GM21576 (cell line): Measurements from ENCODE around the gene PACRG.

ENCODE experiments used
- ATAC-seq: cut with Tn5 transposase; IDR thresholded peaks from one replicate; pipeline ENCODE4 v1.9.1; 2021; ENCODE audit warnings: mild to moderate bottlenecking, moderate library complexity; ENCODE audit not compliant: unreplicated experiment

Gene PACRG

GRCh38 chr6:163066200-163066599, 338.4 kb downstream of the PACRG start:
- no peak for ATAC-seq

GRCh38 chr6:163077134-163077533, 349.4 kb downstream of the PACRG start:
- no peak for ATAC-seq

GRCh38 chr6:163078712-163079111, 350.9 kb downstream of the PACRG start:
- no peak for ATAC-seq

DNA sequence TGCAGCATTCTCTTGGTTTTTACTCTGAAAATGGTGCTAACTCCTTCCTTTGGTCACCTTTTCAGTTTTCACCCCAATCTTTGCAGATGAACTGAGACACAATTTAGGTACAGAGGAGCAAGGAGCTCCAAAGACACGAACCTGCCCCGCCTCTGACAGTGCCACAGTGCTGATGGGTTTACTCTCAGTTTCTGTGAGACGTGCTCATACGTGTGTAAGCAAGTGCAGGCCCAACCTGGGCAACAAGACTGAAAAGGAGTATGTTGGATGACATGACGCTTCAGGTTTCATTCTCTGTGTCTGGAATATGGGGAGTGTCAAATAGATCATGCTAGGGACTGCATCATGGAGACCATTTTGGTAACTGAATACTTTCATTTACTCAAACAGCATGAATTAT, 352.5 kb downstream of the PACRG start:
- no peak for ATAC-seq

- ATAC-seq = no peak
These were observed 355.4 kb downstream of the PACRG start for GRCh38 chr6:163083141-163083540.

- no peak for ATAC-seq
These were observed 357.7 kb downstream of the PACRG start for GRCh38 chr6:163085426-163085825.

DNA sequence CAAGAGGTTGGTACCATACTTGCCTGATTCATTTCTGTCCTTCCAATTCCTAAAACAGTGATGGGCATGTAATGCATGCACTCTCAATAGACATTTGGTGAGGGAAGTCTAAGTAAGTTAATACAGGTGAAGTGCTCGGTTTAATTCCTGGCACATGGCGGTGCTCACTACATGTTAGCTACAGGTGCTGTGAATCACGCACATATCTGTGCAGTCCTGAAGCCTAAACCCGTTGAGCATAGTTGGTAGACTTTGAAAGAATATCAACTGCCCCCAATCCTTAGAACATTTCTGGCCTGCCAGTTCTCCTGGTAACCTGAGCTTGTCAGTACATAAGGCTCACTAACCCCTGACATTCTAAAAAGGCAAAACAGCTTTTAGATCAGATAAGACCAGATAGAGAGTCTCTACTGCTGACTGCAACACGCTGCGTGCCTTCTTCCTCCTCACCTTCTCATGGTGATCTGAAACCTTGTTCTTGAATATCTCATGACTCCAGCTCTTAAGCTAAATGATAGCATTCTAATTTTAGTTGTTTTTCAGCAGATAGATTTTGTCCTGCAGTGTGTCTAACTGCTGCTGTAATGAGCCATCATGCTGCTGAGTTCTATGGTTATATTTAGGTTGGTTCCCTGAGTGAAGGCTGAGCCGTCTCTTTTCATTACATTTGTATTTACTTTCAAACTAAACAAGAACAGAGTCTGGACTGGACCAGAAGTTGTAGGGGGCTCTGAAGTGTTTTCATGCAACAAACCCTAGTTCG, 358.3 kb downstream of the PACRG start:
- ATAC-seq = no peak

GRCh38 chr6:163086624-163086920, 358.8 kb downstream of the PACRG start:
- no peak for ATAC-seq

GRCh38 chr6:163087981-163088380, 360.2 kb downstream of the PACRG start:
- no peak for ATAC-seq

DNA sequence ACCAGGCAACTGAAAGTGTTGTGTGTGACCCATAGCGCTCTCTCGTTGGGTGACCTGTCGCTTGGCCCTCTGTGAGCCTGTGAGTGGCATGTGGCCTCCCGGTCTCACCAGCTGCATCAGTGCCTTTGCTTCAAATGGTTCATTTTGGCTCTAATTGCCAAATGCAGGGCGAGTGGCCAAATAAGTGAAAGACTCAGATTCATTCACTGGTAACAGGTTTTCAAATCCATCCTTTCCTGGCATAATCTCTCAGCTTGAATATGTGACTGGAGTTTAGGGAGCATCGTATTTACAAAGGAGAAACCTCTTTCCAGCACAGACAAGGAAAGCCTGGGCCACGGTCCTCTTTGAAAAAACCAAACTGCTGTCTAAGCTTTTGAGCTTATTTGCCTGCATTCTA, 365.1 kb downstream of the PACRG start:
- no peak for ATAC-seq

GRCh38 chr6:163094881-163095280, 367.1 kb downstream of the PACRG start:
- no peak for ATAC-seq

GRCh38 chr6:163095401-163095800, 367.6 kb downstream of the PACRG start:
- no peak for ATAC-seq

- ATAC-seq = no peak
These were observed 371.2 kb downstream of the PACRG start for GRCh38 chr6:163098827-163099479.

- no peak for ATAC-seq
These were observed 371.9 kb downstream of the PACRG start for GRCh38 chr6:163099621-163100171.

GRCh38 chr6:163100259-163100658, 372.5 kb downstream of the PACRG start:
- no peak for ATAC-seq

GRCh38 chr6:163113358-163113962, 385.7 kb downstream of the PACRG start:
- no peak for ATAC-seq

GRCh38 chr6:163118941-163119340, 391.2 kb downstream of the PACRG start:
- no peak for ATAC-seq

DNA sequence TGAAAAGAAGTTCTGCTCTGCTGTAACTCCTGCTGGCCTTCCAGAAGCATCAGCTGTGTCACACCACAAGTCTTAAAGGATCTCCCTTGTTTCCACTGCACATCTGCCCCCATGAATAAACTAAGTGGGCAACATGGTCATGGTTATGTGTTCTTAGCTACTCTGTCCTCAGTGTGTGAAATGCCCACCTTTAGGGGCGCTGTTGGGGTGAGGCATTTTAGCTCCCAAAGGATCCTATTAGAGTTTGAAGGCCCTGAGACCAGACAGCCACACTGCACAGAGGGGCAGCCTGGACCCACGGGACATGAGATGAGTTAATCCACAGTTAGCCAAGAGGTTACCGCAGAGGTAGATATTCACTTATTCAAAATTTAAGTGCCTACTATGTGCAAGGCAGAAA, 392.4 kb downstream of the PACRG start:
- ATAC-seq = no peak

GRCh38 chr6:163121270-163121669, 393.5 kb downstream of the PACRG start:
- no peak for ATAC-seq

GRCh38 chr6:163122365-163122764, 394.6 kb downstream of the PACRG start:
- ATAC-seq = no peak

DNA sequence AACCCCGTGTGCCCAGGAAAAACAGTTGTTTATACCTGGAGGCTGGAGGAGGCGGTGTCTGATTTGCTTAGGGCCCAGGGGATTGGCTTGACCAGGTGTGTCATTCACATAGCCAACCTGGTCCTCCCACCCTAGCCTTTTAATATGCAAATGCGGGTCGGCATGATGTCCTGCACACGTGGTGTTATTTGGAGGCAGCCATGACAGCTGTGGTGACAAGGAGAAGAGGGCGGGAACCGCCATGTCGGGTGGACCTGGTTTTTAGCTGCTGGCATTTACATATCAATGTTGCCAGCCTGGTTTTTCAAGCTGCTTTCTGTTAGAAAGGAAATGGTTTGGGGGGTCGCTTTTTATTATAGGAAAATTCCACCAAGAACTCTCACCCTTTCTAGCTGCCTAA, 395.3 kb downstream of the PACRG start:
- ATAC-seq = no peak

DNA sequence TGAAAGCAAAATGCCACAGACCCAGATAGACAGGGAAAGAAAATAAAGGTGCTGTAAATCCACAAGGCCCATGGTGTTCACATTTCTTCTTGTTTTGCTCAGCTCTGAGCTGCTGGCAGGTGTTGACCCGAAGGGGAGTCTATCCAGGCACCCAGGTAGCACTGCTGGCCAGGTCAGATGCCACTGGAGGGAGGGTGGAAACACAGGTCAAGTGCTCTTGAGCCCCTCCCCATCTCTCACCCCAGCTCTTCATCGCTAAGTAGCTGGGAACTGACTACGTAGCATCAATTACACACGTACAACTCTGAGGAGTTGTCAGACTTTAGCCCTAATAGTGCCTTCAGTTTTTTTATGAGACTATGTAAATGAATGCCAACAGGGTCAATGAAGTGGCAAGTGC, 399.0 kb downstream of the PACRG start:
- no peak for ATAC-seq
